HL-60 (cell line): ENCODE results near the gene LRRC57.

ENCODE experiments used
- DNase-seq, 2 experiments: peaks; one replicate each; pipeline ENCODE4 v3.0.0-alpha.2; 2010 to 2020; ENCODE audit warnings: low read depth in 1 of 2, low spot score in 1 of 2
- H3K27ac ChIP-seq: fragments of 250-450 bp; sonication (Bioruptor Pico); replicated peaks from 2 replicates; pipeline ENCODE4 v1.5.1; 2020; ENCODE audit warnings: mild to moderate bottlenecking, moderate library complexity
- H3K27me3 ChIP-seq: fragments of 250-450 bp; sonication (Bioruptor Pico); 2 replicates; pipeline ENCODE4 v1.5.1; 2021; ENCODE audit warnings: mild to moderate bottlenecking, moderate library complexity; ENCODE audit not compliant: insufficient read depth, poor library complexity, severe bottlenecking
- H3K4me3 ChIP-seq: replicated peaks from 2 replicates; pipeline ENCODE4 v1.5.1; 2011; ENCODE audit warnings: mild to moderate bottlenecking, control low read depth, low read length; ENCODE audit not compliant: insufficient read depth
- CTCF ChIP-seq: IDR thresholded peaks from one replicate; pipeline ENCODE4 v1.5.1; 2011; ENCODE audit warnings: low read length, control low read depth, inconsistent platforms; ENCODE audit not compliant: insufficient read depth
- GABPA ChIP-seq: IDR thresholded peaks from 2 replicates; pipeline ENCODE4 v1.6.1; 2012; ENCODE audit warnings: low read depth
- POLR2AphosphoS5 ChIP-seq: IDR thresholded peaks from 2 replicates; pipeline ENCODE4 v1.6.1; 2012; ENCODE audit warnings: low read depth
- REST ChIP-seq: IDR thresholded peaks from 2 replicates; pipeline ENCODE4 v1.6.1; 2012; ENCODE audit warnings: low read depth; ENCODE audit not compliant: insufficient replicate concordance
- SPI1 ChIP-seq: IDR thresholded peaks from 2 replicates; pipeline ENCODE4 v1.6.1; 2012; ENCODE audit warnings: low read depth, mild to moderate bottlenecking, borderline replicate concordance

LRRC57 gene

GRCh38 chr15:42549032-42549491 lies 469 bp upstream of the LRRC57 start:
- Histone ChIP-seq H3K27ac (peak overlapping the region; percentile 90), H3K27me3 (no peaks in the 10 kb centered on the region), H3K4me3 (peak overlapping the region; percentile 93)
- TF ChIP-seq SPI1 = no peak
- 0 out of 2 replicates have a peak, but pooled peaks have one; percentile 5 for TF ChIP-seq POLR2AphosphoS5
- peak; percentile 15 for TF ChIP-seq REST
- peak; percentile 40 to 75 for DNase-seq

GRCh38 chr15:42547918-42548248 lies 710 bp downstream of the LRRC57 start:
- Histone ChIP-seq H3K4me3 (peak overlapping the region; percentile 93), H3K27me3 (no peaks in the 10 kb centered on the region), H3K27ac (peak overlapping the region; percentile 90)
- TF ChIP-seq GABPA (0 out of 2 replicates have a peak, but pooled peaks have one; percentile 7), CTCF (no peak), REST (no peak)
- no peak for DNase-seq

- peak in 1 of 2 experiments; percentile 33 for DNase-seq
These were observed 3.6 kb downstream of the LRRC57 start for GRCh38 chr15:42544853-42545629.

GRCh38 chr15:42533246-42533645 lies 15.3 kb downstream of the LRRC57 start:
- Histone ChIP-seq H3K27ac (no peak overlapping the region), H3K27me3 (no peaks in the 10 kb centered on the region), H3K4me3 (no peak overlapping the region)
- no peak for DNase-seq
- TF ChIP-seq CTCF = no peak
- TF ChIP-seq POLR2AphosphoS5 = no peak
- no peak for TF ChIP-seq GABPA
- no peak for TF ChIP-seq SPI1
- no peak for TF ChIP-seq REST

More at GRCh38 chr15:42544853-42545629, 3.6 kb downstream of the LRRC57 start:
- Histone ChIP-seq H3K27ac (peak overlapping the region; percentile 46), H3K27me3 (no peaks in the 10 kb centered on the region), H3K4me3 (no peak overlapping the region)
- TF ChIP-seq GABPA = no peak
- no peak for TF ChIP-seq POLR2AphosphoS5
- TF ChIP-seq SPI1 = peak; percentile 47; the same call in 1 of the 2 replicates
